GM19397 (cell line): ENCODE data around the gene TERT.

Experiments
- ATAC-seq: cut with Tn5 transposase; IDR thresholded peaks from one replicate; pipeline ENCODE4 v1.9.1; 2021; ENCODE audit warnings: mild to moderate bottlenecking, moderate library complexity; ENCODE audit not compliant: unreplicated experiment

The TERT gene

DNA sequence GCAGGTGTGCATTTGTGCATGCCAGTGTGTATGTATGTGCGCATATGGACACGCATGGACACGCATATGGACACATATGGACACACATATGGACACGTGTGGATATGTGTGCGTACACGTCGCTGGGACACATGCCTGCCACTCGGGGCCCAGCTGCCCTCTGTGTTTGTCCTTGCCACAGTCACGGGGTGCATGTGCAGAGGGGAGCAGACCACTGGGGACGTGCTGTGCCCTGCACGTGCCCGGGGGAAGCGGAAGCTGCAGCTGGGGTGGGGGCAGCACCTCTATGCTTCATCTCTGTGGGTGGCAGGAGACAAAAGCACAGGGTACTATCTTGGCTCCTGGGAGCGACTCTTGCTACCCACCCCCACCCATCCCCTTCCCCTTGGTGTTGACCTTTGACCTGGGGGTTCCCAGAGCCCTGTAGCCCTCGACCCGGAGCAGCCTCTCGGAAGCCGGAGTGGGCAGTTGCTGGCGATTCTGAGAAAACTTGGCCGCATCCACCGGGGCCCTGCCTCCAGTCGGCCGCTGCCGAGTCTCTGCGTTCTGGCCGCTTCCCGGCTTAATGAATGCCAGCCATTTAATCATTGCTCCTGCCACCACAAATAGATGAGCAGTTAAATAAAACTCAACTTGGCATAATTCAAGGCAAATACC, 72.1 kb downstream of the TERT start:
- no peak for ATAC-seq

- no peak for ATAC-seq
Observed at GRCh38 chr5:1222147-1222546, 72.7 kb downstream of the TERT start.

DNA sequence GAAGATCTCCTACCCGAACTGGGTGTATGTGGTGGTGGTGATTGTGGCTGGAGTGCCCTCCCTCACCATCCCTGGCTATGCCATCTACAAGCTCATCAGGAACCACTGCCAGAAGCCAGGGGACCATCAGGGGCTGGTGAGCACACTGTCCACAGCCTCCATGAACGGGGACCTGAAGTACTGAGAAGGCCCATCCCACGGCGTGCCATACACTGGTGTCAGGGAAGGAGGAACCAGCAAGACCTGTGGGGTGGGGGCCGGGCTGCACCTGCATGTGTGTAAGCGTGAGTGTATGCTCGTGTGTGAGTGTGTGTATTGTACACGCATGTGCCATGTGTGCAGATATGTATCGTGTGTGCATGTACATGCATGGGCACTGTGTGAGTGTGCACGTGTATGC, 73.1 kb downstream of the TERT start:
- no peak for ATAC-seq

- no peak for ATAC-seq
Observed at GRCh38 chr5:1220831-1221230, 74.0 kb downstream of the TERT start.

DNA sequence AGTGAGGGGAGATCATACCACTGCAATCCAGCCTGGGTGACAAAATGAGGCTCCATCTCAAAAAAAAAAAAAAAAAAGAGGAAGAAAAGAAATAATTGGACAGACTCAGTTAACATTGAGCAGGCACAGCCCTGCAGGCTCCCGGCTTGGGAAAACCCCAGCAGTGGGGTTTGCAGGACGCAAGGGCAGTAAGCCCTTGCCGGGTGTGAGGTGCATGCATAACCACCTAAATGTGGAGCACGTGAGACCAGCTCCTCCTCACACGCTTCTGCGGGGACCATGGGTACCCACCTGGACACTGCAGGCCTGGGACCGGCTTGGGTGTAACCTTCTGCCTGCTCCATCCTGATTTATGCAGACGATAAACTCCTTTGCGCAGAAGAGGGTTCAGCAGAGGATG, 74.5 kb downstream of the TERT start:
- ATAC-seq: no peak

GRCh38 chr5:1219768-1220100, 75.1 kb downstream of the TERT start:
- no peak for ATAC-seq

DNA sequence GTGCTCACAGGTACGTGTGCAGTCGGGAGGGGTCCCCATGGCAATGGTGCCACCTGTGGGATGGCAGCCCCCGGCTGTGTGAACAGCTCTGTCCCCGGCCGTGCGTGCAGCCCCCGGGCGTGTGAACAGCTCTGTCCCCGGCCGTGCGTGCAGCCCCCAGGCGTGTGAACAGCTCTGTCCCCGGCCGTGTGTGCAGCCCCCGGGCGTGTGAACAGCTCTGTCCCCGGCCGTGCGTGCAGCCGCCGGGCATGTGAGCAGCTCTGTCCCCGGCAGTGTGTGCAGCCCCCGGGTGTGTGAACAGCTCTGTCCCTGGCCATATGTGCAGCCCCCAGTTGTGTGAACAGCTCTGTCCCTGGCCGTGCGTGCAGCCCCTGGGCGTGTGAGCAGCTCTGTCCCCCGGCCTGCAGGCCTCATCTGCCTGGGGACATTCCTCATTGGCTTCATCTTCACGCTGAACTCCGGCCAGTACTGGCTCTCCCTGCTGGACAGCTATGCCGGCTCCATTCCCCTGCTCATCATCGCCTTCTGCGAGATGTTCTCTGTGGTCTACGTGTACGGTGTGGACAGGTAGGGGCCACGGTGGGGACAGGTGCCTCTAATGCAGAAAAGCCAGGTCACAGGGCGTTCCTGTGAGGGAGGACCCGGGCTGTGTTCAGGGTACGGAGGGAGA, 75.6 kb downstream of the TERT start:
- ATAC-seq: no peak

DNA sequence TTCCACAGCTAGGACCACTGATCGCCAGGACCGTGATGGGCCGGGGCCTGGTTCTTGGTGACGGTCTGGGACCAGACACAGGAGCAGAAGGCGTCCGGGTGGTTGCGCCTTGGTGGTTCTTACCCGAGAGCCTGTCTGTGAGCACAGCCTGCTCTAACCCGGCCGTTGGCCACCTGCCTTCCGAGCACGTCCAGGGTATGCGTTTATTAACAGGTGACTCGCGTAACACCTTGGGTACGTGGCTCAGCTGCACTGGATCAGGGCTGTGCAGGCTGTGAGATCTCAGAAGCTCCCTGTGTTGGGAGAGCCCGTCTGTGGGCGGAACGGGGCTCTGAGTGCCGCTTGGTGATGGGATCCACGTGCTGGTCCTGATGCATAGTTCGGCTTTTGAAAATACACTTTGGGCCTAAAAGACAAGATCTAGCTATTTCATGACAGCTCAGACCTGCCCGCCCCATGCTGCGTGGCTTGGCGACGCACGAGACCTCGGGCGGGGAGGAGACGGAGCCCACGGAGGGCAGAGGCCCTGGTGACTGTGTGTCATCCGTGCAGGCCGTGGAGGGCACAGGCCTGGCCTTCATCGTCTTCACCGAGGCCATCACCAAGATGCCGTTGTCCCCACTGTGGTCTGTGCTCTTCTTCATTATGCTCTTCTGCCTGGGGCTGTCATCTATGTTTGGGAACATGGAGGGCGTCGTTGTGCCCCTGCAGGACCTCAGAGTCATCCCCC, 76.4 kb downstream of the TERT start:
- no peak for ATAC-seq

GRCh38 chr5:1217596-1218206, 77.2 kb downstream of the TERT start:
- ATAC-seq: no peak

DNA sequence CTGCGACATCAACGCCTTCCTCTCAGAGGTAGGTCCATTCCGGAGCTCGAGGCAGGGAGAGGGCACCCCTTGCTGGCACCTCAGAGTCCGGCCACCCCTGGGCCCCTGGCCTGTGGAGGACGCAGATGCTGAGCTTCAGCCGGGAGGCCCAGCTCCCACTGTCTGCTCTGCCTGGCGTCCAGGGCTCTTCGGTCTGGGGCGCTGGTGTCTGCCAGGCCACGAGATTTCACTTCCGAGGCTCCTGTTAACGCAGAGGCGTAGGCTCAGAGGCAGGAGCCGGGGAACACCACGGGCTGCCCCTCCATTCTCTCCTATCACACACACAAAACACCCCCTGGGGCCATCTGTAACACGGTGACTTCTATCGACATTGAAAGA, 78.0 kb downstream of the TERT start:
- no peak for ATAC-seq

DNA sequence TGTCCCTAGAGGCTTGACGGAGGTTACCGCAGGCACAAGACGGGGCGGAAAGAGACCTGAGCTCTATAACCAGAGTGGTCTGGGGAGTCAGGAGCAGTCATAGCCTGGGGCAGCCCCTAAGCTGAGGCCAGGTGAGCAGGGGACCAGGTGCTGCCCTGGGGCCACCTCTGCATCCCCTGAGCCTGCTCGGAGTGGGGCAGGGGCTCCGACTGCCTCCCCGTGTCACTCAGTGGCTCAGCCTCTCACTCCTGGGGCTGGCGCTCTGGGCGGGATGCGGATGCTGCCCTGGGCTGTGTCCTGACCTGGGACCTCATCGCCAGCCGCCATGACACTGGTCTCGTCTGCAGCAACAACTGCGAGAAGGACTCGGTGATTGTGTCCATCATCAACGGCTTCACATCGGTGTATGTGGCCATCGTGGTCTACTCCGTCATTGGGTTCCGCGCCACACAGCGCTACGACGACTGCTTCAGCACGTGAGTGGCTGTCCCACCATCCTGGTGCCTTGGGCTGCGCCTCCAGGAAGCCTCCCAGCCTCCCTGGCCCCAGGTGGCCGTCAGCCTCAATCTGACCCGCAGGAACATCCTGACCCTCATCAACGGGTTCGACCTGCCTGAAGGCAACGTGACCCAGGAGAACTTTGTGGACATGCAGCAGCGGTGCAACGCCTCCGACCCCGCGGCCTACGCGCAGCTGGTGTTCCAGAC, 78.5 kb downstream of the TERT start:
- no peak for ATAC-seq

GRCh38 chr5:1215320-1216096, 79.4 kb downstream of the TERT start:
- no peak for ATAC-seq

DNA sequence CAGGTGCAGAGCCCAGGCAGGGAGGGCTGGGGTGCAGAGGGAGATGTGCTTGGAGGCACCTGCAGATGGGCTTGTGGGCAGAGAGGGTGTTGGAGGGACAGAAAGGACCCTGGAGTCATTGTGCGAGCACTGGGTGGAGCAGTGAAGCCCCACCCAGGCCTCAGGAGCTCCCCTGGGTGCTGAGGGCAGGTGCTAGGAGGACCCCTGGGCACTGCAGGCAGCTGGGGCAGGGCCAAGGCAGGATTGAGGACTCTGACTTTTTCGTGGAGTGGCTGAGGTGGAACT, 80.0 kb downstream of the TERT start:
- no peak for ATAC-seq

GRCh38 chr5:1214163-1214935, 80.5 kb downstream of the TERT start:
- ATAC-seq: no peak

- no peak for ATAC-seq
Observed at GRCh38 chr5:1213508-1214162, 81.2 kb downstream of the TERT start.

- no peak for ATAC-seq
Observed at GRCh38 chr5:1212881-1213280, 82.0 kb downstream of the TERT start.

DNA sequence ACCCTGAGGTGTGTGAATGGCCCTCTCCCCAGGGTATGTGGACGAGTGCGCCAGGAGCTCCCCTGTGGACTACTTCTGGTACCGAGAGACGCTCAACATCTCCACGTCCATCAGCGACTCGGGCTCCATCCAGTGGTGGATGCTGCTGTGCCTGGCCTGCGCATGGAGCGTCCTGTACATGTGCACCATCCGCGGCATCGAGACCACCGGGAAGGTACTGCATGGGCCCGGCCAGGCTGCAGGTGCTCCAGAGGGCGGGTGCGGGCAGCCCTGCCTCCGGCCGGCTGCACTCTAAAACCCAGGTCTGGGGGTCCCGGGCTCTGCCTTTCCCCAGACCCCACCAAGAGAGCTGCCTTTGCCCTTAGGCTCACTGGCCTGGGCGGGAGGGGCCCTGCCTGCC, 82.6 kb downstream of the TERT start:
- ATAC-seq: no peak

DNA sequence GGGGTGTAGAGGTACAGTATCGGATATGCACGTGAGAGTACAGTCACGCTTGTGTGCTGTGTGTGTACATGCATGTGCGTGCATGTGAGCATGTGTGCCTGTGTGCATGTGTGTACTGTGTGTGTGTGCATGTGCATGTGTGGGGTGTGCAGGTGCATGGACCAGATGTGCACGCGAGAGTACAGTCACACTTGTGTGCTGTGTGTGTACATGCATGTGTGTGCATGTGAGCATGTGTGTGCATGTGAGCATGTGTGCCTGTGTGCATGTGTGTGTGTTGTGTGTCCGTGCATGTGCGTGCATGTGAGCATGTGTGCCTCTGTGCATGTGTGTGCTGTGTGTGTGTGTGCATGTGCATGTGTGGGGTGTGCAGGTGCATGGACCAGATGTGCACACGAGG, 83.2 kb downstream of the TERT start:
- ATAC-seq: no peak

DNA sequence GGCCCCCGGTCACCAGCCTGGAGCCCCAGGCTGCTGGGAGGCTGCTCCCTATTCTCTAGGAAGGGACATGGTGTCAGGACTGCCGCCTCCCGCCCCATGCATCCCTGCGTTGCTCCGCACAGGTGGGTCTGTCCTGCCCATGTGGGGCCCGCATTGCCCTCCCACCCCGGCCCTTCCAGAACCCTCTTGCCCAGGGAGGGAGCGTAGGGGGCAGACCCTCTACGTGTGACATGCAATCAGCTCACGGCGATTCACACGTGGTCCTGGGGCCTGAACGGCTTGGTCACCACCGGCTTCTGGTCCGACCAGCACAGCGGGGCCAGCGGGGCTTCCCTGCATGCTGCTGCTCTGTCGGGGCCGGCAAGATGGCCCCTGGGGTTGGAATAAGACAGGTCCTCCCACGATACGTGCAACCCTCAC, 84.0 kb downstream of the TERT start:
- ATAC-seq: no peak
